H1 (cell line): Measurements from ENCODE around the gene TMCO2. TPM values are rescaled to one million over a fixed set of nuclear protein-coding genes. Genes with fewer than 3 reads are reported as not detected.

Experiments used
- ZNF274 ChIP-seq: IDR thresholded peaks from 2 replicates; pipeline ENCODE4 v1.7.0; 2012; ENCODE audit warnings: low read length, borderline replicate concordance; ENCODE audit errors: extremely low read depth
- polyA plus RNA-seq, 7 experiments: library from polyadenylated mRNA; depleted of rRNA in 3 of 7; stranded (reverse) in 5 of 7; unstranded in 2 of 7; fragments of >200 nt in 5 of 7; fragments of 200-250 nt in 2 of 7; gene quantifications; 1 replicate in 5 of 7; 2 replicates in 1 of 7; 4 replicates in 1 of 7; pipeline versions ENCODE4 v1.2.1 to v1.2.3, GENCODE V29; 2011 to 2013; ENCODE audit warnings: missing spikeins in 2 of 7, mixed read lengths in 2 of 7
- total RNA-seq: library from RNA; stranded (reverse); fragmentation: NEBNext Ultra II Directional; extraction: Animal tissue kit (Norgen Biotek cat#: 25700); gene quantifications from 2 replicates; pipeline ENCODE4 v1.2.1, GENCODE V29; 2021

TMCO2 gene
- total and polyA plus RNA-seq, 2 of the 8 experiments (the other 6 are each of a cell fraction or from before 2014, with no cell fraction given), result not detected

- no peak for TF ChIP-seq ZNF274
These were observed 52.5 kb downstream of the TMCO2 start (continued) for GRCh38 chr1:40300249-40300567.
